ENCODE results near the gene SAMD4B. TPM values are rescaled to one million over a fixed set of nuclear protein-coding genes. Genes with fewer than 3 reads are reported as not detected.

The SAMD4B gene
- total and polyA plus RNA-seq, 9 of the 15 experiments (the other 6 are each of a cell fraction or from before 2014, with no cell fraction given) = 3.4 to 90.5 (median 38.0) TPM

DNA sequence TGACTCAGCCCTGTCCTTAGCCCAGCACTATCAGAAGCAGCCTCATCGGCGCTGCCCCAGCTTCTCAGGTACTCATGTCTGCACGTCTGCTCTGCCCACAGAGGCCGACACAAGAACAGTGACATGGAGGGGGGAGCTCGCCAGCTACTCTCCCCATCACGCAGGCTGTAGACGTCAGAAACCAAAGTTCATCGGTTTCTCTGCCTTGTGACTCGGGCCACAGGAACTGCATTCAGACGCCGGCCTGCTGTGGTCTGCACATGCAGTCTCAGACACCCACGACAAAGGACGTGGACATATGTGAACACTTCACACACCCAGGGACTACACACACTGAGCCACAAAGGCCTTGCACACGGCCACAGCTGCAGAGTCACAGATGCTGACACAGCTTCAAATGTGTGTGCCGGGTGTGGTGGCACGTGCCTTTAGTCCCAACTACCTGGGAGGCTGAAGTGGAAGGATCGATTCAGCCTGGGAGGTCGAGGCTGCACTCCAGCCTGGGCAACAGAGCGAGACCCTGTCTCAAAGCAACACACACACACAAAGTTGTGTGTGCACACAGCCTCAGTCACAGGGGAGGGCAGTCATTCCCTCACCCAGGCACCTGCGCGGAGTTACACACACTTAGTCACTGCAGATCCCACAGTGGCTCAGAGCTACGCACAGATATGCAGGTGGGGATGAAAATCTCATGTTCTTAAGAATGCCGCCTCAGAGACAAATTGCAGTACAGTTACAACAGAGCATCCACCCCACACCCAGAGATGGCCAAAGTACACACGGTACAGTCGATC, 59.5 kb downstream of the SAMD4B start (continued):
- TF ChIP-seq TFE3 (CRISPR knock-in tag; IDR thresholded peaks at IDR 0.05) (no peak; the same call in 1 of the 2 replicates), ZNF76 (CRISPR knock-in tag; IDR thresholded peaks at IDR 0.05; ENCODE audit: borderline replicate concordance) (0 out of 2 replicates have a peak, but pooled peaks have one; percentile 26), TEAD4 (IDR thresholded peaks at IDR 0.05; ENCODE audit: low read length) (0 out of 2 replicates have a peak, but pooled peaks have one; percentile 5), TEAD4 (CRISPR knock-in tag; IDR thresholded peaks at IDR 0.05; ENCODE audit: borderline replicate concordance) (no peak), ZBTB1 (CRISPR knock-in tag; IDR thresholded peaks at IDR 0.05; ENCODE audit: borderline replicate concordance, low read depth) (0 out of 2 replicates have a peak, but pooled peaks have one; percentile 30), MAZ (CRISPR knock-in tag; conservative IDR thresholded peaks at IDR 0.05 in 1 of 2, IDR thresholded peaks at IDR 0.05 in 1 of 2) (peak in 1 of 2 experiments; percentile 29; a peak in 1 of 4 replicates), KLF13 (tag; IDR thresholded peaks at IDR 0.05; ENCODE audit: borderline replicate concordance, low read depth) (no peak), LCOR (CRISPR knock-in tag; IDR thresholded peaks at IDR 0.05) (0 out of 2 replicates have a peak, but pooled peaks have one; percentile 4), ZNF699 (CRISPR knock-in tag; IDR thresholded peaks at IDR 0.05; ENCODE audit: insufficient replicate concordance) (no peak), ZNF695 (CRISPR knock-in tag; IDR thresholded peaks at IDR 0.05) (0 out of 2 replicates have a peak, but pooled peaks have one; percentile 43), E2F4 (CRISPR knock-in tag; IDR thresholded peaks at IDR 0.05; ENCODE audit: low read depth) (peak; percentile 45; the same call in 1 of the 2 replicates), HDAC1 (IDR thresholded peaks at IDR 0.05) (peak in 1 of 2 experiments; percentile 1; a peak in 1 of 4 replicates)
- TF ChIP-seq, protein P1, sequence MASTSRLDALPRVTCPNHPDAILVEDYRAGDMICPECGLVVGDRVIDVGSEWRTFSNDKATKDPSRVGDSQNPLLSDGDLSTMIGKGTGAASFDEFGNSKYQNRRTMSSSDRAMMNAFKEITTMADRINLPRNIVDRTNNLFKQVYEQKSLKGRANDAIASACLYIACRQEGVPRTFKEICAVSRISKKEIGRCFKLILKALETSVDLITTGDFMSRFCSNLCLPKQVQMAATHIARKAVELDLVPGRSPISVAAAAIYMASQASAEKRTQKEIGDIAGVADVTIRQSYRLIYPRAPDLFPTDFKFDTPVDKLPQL (IDR thresholded peaks at IDR 0.05; ENCODE audit: extremely low read depth, insufficient read length) = no peak
- TF ChIP-seq, protein P2, sequence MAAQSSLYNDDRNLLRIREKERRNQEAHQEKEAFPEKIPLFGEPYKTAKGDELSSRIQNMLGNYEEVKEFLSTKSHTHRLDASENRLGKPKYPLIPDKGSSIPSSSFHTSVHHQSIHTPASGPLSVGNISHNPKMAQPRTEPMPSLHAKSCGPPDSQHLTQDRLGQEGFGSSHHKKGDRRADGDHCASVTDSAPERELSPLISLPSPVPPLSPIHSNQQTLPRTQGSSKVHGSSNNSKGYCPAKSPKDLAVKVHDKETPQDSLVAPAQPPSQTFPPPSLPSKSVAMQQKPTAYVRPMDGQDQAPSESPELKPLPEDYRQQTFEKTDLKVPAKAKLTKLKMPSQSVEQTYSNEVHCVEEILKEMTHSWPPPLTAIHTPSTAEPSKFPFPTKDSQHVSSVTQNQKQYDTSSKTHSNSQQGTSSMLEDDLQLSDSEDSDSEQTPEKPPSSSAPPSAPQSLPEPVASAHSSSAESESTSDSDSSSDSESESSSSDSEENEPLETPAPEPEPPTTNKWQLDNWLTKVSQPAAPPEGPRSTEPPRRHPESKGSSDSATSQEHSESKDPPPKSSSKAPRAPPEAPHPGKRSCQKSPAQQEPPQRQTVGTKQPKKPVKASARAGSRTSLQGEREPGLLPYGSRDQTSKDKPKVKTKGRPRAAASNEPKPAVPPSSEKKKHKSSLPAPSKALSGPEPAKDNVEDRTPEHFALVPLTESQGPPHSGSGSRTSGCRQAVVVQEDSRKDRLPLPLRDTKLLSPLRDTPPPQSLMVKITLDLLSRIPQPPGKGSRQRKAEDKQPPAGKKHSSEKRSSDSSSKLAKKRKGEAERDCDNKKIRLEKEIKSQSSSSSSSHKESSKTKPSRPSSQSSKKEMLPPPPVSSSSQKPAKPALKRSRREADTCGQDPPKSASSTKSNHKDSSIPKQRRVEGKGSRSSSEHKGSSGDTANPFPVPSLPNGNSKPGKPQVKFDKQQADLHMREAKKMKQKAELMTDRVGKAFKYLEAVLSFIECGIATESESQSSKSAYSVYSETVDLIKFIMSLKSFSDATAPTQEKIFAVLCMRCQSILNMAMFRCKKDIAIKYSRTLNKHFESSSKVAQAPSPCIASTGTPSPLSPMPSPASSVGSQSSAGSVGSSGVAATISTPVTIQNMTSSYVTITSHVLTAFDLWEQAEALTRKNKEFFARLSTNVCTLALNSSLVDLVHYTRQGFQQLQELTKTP (IDR thresholded peaks at IDR 0.05; ENCODE audit: low read depth in 1 of 2, partially characterized antibody in 2 of 2) = no peak
- TF ChIP-seq, protein P3, sequence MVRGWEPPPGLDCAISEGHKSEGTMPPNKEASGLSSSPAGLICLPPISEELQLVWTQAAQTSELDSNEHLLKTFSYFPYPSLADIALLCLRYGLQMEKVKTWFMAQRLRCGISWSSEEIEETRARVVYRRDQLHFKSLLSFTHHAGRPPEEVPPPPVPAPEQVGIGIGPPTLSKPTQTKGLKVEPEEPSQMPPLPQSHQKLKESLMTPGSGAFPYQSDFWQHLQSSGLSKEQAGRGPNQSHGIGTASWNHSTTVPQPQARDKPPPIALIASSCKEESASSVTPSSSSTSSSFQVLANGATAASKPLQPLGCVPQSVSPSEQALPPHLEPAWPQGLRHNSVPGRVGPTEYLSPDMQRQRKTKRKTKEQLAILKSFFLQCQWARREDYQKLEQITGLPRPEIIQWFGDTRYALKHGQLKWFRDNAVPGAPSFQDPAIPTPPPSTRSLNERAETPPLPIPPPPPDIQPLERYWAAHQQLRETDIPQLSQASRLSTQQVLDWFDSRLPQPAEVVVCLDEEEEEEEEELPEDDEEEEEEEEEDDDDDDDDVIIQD (CRISPR knock-in tag; IDR thresholded peaks at IDR 0.05) = peak; percentile 64; the same call in 1 of the 2 replicates

All from K562 (cell line).